GM12875 (cell line): ENCODE results near the gene ADCY10.

Experiments
- H3K4me3 ChIP-seq: one replicate; pipeline ENCODE4 v1.5.1; 2011; ENCODE audit warnings: low read depth, low read length, control low read depth
- TF ChIP-seq, protein P1 (sequence below): IDR thresholded peaks from 2 replicates; pipeline ENCODE4 v1.5.1; 2011; ENCODE audit warnings: low read depth, mild to moderate bottlenecking, control low read depth, inconsistent platforms, low read length, moderate library complexity, borderline replicate concordance; ENCODE audit not compliant: insufficient read depth

The ADCY10 gene

DNA sequence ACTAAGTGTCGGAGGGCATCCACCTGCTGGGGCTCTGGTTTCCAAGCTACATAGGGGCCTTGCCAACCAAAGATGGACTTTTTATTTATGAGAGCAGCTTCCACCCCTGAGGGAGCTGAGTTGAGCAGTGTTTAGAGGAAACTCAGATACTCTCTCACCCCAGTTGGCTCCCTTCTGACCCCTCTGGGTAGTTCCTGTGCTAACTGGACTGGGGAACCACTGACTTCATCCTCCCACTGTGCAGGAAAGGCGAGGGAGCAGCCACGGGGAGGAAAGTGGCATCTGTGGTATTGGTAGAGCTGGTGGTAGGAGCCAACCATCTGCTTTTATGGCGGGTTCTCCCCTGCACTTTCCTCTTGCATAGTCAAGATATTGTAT lies 121.8 kb downstream of the ADCY10 start:
- no peak overlapping the region for H3K4me3 ChIP-seq
- TF ChIP-seq, protein P1, sequence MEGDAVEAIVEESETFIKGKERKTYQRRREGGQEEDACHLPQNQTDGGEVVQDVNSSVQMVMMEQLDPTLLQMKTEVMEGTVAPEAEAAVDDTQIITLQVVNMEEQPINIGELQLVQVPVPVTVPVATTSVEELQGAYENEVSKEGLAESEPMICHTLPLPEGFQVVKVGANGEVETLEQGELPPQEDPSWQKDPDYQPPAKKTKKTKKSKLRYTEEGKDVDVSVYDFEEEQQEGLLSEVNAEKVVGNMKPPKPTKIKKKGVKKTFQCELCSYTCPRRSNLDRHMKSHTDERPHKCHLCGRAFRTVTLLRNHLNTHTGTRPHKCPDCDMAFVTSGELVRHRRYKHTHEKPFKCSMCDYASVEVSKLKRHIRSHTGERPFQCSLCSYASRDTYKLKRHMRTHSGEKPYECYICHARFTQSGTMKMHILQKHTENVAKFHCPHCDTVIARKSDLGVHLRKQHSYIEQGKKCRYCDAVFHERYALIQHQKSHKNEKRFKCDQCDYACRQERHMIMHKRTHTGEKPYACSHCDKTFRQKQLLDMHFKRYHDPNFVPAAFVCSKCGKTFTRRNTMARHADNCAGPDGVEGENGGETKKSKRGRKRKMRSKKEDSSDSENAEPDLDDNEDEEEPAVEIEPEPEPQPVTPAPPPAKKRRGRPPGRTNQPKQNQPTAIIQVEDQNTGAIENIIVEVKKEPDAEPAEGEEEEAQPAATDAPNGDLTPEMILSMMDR: no peak

DNA sequence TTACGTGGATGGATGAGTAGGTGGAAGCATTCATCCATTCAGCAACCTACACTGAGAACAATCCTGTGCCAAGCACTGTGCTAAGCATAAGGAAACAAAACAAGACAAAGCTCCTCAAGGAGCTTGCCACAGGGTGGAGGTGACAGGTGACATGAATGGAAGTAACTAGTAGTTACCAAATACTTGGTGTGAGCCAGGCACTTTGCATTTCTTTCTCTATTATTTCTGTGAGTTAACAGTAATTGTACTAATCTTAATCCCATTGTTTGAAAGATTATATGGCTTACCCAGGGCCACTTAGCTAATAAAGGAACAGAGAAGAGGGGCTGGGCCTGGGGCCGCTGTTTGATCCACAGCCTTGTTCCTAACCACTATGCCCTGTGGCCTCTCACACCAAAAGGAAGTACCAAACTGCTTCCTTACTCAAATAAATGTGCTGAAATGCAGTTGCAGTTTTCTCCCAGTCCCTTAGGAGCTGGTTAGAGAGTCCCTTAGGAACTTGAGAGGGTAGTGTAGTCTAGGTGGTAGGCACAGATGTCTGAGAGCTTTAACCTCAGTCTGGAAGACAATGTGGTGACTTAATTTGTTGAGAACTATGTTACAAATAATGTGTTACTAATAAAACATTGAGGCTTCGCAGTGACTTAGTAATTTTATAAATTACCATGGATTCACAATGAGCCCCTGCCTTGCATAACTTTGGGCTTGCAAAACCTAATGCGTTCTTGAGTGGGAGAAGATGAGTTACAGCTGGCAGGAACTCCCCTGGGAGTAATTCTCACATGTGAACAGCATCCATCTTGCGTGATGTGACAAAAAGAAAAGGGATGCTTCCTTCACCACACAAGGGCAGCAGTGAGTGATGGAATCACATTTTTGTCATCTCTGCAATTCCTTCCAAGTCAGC lies 122.4 kb downstream of the ADCY10 start:
- TF ChIP-seq, protein P1: no peak
- no peak overlapping the region for H3K4me3 ChIP-seq

DNA sequence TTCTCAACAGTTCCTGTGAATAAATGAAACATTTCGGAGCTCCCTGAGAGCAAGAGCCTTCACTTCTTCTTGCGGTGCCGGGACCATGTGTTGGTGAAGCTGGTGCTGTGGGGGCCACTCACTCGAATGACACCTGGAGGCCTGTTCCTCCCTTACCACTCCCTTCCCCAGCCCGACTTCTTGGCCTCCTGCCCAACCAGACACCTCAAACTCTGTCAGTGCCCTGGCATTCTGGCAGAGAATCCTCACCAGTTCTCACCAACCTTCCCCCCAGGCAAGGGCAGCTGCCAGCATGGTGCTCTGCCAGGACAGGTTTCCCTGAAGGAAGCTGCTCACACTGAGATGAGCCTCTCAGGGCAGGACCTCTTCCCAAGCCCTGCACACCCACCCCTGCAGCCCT lies 123.8 kb downstream of the ADCY10 start:
- H3K4me3 ChIP-seq: no peak overlapping the region

DNA sequence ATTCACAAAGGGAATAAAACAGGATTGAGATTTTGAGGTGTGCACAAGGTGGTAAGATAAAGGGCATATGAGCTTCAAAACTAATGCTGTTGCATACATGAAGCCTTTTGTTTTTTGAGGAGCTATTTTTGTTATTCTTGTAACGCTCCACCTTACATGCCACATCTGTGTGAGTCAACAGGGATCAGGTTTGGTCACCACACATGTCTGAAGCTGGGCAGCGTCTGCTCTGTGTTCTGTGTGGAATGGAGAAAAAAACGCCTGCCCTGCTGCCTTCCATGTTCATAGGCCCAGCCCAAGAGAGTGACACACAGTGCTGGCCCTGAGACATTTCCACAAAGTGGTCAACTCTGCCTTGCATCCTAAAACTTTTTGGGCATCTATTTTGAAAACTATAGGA lies 124.4 kb downstream of the ADCY10 start:
- TF ChIP-seq, protein P1: no peak
- H3K4me3 ChIP-seq: no peak overlapping the region

More for the DNA sequence above, 123.8 kb downstream of the ADCY10 start:
- TF ChIP-seq, protein P1: no peak

DNA sequence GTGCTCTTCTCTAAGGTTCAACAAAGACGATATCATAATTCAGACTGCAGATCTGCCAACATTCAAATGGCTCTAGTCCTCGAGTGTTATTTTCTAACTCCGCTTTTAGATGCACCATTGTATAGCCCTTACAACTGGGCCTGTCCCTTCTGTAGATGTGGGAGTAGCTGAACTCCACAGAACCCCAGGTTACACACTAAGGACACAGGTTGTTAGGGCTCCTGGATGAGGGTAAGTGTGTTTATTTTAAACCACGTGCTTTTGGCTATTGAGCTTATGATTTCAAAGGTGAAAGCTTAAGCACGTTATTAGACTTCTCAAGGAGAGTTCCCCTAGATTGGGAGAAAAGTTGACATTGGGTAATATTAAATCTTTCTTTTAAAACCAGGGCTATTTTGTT lies 127.4 kb downstream of the ADCY10 start:
- no peak overlapping the region for H3K4me3 ChIP-seq
- TF ChIP-seq, protein P1: no peak

DNA sequence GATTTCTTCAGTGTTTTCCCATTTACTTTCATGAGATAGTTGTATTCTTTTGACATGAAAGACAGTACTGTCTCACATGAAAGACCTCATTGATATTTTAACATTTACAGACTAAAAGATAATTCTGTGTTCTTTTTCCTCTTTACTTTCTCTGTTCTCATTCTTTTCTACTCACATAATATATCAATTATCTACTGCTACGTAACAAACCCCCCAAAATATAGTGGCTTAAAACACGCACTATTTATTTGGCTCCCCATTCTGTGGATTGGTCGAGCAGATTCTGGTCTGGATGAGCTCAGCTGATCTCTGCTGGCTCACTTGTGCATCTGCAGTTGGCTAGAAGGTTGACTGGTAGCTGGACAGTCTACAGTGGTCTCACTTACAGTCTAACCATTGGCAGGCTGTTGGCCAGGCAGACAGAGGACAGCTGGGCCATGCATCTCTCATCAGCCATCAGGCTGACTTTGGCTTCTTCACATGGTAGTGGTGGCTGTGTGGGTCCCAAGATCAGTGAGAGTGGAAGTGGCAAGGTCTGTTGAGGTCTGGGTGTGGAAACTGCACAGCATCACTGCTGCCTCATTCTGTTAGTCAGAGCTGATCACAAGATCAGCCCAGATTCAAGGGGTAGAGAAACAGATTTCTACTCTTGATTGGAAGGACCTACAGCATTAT lies 128.9 kb downstream of the ADCY10 start:
- no peak overlapping the region for H3K4me3 ChIP-seq
- TF ChIP-seq, protein P1: no peak
